NOMO-1 treated with DMSO at 0.1 percent for 48 hours (cell line): Measurements from ENCODE around the gene SHC1.

Experiments
- DNase-seq: peaks from one replicate; lab custom pipeline; 2025; ENCODE audit not compliant: unreplicated experiment; lab: John Stamatoyannopoulos, UW

The SHC1 gene

DNA sequence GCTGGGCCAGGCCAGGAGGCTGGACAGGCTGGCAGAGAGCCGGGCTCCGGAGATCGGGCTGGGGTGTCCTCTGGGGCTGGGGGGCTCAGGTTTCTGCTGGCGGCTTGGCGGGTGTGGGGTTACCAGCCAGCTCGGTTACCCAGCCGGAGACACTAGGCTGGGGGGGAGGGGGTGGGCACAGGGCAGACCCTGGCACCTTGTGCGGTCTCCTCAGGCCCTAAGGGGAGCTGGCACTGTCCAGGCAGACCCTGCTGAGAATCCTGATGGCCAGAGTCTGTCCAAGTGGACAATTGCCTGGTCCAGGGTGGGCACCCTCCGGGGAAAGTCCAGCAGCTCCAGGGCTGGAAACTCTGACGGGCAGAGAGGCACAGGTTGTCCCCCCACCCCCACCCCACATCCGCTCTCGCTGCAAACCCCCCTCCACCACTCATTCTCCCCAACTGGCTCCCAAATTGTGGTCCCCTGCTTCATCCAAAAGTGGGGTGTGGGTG is 38.7 kb upstream of the SHC1 start:
- DNase-seq = no peak

DNA sequence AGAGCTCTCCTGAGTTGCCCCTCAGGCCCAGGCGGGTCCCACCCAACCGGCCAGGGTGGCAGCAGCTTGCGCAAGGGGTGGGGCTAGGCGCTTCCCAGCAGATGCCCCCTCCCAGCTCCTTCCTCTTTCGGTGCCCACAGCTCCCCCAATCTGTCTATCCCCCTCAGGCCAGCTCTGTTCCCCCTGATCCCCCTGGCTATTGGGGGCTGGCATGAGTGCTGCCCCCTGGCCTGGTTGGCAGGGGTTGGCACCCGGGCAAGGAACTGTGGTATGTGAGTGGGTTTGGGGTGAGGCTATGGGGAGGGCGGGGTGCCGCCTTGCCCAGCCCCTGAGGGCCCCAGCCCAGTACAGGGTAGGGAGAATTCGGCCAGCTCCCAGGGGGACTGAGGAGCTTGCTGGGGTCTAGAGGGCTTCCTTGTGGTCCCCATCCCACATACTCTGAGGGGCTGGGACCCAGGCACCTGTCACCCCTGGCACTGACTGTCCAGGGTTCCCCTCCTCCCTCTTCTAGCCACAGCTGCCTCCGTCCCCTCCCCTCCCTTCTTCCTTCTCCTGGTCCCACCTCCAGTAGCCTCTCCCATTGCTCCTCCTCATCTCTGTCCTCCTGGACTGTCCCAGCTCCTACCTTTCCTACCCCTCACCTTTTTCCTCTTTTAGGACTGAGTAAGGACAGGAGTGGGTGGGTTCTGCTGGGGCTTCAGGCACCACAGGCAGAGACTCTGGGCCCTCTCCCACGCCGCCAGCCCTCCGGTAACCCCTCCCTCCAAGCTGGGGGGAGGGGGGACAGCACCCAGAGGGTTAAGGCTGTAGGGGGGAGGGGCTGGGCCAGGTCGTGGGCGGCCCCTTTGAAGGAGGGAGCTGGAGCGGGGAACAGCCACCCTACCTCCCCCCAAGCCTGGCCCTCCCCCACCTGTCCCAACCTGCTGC is 37.7 kb upstream of the SHC1 start:
- peak; percentile 53 for DNase-seq

DNA sequence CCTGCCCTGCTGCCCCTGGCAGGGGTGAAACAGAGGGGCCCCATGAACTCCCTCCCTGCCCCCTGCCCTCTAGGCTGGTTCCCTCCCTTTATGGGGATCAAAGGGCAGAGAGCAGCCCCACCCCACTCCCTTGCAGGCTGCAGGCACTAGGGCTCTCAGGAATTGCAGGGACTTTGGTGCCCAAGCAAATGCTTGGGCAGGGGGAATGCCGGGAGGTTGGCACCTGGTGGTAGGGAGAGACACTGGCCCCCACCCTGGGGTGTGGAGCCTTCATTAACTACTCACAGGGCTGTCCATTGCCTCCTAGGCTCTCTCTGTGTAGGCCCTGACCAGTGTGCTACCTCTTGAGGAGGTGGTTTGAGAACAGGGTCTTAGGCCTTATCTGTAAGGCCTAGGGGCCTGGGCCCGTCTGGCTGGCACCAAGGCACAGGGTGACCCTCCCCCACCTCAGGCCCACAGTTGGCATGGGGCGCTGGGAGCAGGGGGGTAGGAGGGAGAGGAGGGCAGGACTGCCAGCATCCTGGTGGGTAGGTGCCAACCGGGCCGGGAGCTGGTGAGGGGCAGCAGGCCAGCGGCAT is 36.8 kb upstream of the SHC1 start:
- no peak for DNase-seq

DNA sequence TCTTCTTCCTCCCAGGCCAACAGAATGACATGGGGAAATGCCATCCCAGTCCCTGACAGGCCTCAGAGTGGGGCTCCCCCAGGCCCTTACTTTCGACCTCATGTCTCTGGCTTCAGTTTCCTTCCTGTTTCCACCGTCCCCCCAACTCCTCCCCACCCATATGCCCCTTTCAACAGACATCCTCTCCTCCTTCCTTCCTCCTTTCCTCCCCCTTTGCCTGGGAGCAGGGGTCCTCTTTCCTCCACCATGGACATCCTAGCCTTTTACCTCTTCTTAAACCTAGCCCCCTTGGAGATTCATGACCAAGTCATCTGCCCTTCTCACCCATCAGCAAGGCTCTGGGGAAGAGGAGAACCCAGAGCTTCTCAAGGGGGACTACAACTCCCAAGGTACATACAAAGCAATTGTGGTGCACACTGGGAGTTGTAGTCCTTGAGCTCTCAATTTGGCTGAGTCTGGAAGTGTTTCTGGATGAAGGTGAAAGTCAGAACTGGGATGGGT is 36.1 kb upstream of the SHC1 start:
- peak; percentile 65 for DNase-seq

DNA sequence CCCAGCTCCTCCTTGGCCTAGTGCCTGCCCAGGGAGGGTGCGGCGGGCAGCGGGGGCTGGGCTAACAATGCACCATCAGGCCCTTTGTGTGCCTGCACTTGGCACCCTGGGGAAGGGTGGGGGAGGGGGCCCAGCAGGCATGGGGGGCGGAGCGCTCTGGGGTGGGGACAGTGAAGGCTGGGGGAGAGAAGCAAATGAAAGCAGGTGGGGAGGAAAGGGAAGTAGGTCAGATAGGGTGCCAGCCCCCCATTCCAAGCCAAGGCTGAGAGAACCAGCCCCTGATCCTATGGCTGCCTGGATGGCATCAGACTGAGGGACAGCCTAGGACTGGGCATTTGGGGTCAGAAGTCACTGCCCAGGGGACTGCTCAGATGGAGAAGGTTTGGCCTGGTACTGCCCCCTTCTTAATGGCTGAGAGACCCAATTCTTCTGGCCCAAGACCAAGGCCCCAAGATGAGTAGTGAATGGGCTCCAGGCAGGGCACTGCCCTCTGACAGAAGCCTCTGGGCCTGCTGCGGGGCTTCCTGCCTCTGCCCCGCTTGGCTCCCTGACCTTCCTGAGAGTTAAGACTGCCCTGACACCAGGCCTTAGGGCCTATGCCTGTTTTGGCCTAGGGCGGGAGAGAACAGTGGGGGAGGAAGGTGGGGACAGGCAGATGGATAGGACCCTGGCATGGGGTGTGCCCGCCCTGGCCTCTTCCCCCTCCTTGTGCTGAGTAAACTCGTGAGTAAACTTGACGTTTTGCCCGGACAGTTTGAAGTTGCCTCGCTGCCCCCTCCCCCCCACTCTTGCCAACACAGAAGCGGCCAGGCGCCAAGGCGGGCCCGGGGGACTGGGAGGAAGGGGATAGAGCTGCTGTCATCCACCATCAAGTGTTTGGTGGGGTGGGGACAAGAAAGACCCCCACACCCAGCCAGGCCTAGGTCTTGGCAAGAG is 34.8 kb upstream of the SHC1 start:
- no peak for DNase-seq

DNA sequence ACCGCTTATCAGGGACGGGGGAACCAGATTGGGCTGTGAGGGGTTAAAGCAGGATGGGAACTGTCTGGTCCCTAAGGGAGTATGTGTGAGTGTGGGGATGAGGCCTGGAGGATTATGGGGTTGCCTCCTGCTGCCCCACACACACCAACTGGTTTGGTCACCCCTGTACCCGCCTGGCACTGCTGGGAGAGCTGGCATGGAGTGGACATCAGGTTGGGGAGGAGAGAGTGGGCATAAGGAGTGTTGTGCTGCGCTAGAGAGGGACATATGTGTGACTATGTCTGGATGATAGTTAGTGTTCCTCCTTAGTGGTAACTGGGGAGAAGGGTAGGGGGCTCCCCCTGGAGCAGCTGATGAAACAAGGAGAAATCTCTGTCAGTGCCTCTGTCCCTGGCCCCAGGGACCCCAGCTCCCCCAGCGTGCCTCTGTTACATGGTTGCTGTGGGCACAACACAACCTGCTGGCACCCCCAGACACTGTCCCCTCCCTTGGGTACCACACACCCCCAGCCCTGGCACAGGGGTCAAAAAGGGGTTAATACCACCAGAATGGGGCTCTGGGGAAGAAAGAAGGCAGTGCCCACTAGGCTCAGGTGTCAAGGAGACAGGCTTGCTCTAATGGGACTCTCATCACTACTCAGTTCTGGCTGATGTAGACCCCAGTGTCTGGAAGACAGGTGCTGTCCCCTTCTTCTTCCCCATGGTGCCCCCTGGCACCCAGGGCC is 34.0 kb upstream of the SHC1 start:
- DNase-seq = no peak

DNA sequence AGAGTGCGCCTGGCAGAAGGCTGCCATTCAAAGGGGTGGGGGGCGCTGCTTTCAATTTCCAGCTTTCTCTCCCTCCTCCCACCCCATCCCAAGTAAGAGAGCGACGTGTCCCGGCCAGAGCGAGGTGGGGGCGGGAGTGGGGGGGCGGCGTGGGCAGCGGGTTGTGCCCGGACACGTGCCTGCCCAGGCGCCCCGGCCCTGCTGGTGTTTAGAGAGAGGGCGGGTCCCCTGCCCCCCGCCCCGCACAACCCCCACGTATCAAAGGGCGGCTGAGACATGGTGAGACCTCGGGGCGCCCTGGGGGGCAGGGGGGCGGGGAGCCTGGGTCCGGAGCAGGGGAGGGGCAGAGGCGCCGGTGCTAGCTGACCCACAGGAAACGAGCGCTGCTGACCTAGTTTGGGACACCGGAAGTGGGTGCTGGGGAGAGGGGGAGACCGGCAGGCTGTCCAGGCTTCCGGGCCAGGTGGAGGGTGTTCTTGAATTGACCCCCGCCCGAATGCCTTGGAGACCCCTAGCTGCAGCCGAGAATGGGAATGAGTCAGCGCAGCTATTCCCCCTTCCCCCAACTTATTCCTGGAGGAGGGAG is 33.3 kb upstream of the SHC1 start:
- DNase-seq = no peak

DNA sequence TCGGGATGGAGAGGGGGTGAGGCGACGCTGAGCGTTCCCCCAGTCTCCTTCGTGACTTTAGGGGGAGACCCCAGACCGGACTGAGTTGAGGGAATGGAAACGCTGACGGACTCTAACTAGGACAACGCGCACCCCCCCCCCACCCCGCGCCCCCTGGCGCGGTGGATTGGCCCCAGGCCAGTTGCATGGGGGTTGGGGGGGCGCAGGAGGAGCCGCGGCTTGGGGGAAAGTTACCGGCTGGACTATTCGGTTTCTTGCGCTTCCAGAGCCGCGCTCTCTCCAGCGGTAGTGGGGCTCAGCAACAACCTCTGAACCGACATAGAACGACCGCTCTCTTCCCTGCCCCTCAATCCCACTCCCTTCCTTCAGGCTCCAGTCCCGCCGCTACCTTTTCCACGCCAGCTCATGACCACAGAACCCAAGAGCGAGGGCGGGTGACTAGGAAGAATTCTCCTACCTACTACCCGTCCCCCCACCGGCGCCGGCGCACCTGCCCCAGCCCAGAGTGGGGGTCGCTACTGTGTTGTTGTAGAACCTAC is 32.7 kb upstream of the SHC1 start:
- DNase-seq = no peak

DNA sequence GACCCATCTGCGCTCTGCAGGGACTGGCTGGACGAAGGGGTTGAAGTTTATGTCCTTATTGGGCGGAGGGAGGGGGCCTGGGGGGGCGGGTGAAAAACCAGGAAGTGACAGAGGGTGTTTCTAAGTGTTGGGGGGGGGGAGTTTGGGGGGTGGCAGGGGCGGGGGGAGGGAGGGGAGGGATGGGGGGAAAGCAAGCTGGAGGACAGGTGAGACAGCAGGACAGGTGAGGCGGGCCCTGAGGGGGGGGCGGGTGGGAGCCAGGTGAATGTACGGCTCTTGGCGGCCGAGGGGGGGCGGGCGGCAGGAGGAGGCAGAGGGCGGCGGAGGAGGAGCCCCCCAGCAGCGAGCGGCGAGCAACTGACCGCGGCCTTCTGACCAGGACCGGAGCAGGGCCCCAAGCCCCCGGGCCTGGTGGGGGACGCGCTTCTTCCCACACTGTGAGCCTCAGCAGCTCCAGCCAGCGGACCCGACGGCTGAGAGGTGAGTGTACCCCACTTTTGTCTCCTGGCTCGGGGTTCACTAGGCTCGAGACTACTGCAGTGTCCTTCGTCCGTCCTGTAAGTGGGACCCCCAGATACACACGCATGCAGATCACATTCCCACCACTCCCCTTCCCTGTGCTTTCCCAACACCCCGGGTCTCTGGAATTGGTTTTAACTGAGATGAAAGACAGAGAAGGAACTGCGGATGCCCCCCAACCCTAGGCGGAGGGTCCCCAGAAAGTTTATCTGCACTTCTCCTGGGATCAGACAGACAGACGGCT is 32.1 kb upstream of the SHC1 start, which contains the start of gene ZBTB7B:
Gene ZBTB7B, plus strand, starts transcription at position 339 of the 763 bp plus-strand sequence. CDS start 11,859 bp downstream, outside the sequence.
- peak; percentile 86 for DNase-seq

DNA sequence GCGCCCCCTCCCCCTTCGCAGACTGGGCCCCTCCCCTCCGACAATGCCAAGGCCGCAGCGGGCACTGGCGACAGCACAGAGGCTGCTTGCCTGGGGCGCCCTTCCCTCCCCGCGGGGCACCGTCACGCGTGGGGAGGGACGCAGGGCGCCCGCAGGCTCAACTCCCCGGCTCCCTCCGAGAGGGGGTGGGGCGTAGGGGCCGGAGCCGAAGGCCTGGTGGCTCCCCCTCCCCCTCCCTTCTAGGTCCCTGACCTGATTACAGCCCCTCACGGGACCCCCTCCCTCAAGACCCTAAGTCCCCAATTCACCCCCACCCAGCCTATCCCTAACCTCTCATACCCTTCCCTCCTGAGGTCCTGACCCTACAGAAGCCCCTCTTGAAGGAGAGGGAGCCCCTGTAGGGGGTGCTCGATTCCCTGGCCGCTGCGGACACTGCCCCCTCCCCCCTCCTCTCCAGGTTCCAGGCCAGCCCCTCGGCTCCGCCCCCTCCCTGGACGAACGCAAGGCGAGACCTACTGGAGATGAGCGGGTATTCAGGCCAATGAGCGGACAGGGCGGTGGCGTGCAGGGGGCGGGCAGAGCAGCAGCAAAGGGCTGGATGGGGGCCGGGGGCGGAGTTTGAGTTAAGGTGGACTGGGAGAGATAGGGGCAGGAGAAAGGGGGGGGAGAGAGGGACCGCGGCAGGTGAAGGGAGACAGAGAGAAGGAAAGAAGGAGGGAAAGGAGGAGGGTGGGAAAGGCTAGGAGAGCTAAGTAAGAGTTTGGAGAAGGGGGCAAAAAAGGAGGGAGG is 31.3 kb upstream of the SHC1 start:
- peak; percentile 99 for DNase-seq

DNA sequence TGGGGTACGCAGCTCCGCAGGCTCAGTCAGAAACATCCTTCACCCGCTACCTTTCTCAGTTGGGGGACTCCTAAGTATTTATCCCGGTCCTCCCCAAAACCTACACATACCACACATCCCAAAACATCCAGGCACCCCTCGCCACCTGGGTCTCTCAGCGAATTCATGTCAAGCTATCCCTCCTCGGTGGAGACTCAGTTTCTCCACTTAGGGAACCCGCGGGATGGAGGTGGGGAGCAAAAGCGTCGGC is 30.8 kb upstream of the SHC1 start:
- no peak for DNase-seq

DNA sequence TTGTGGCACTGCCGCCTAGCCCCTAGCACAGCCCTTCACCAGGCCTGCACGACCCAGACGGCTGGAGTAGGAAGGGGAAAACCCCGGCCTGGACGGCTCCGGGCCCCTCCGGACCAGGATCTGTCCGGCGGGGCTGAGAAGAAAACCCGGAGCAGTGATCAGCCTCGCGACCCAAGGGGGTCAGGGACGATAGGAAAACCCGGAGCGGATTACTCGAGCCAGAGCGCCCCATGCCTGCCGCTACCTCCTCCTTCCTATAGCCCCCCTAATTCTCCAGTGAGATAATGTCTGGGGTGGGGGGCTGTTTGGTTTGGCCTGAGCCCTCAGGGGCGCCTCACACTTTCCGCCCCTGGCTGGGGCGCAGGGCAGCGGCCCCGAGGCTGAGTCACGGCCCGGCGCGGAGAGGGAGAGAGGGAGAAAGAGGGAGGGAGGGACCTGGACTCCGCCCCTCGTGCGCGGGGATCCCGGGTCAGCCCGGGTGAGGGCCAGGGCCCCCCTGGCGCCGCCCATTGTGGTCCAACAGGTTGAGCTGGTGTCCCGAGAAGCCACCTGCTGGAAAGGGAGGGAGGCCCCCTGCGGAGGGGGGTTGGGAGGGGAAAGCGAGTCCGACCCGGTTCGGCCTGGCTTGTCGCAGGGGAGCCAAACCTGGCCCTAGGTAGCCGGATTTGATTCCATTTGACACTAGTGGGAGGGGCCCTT is 30.3 kb upstream of the SHC1 start:
- peak; percentile 87 for DNase-seq

DNA sequence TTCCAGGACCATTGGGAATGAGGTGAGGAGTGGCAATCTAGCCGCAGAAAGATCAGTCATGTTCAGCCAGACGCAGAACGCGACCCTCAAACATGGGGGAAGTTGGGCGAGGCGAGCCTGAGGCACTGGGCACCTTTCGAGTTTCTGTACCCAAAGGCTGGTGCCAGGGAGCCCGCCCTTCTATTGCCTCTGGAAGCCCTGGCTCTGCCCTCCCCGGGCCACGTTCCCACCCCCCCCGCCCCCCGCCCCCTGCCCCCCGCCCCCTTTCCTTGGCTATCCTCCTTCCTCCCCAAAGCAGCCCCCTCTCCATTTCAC is 29.8 kb upstream of the SHC1 start:
- no peak for DNase-seq

DNA sequence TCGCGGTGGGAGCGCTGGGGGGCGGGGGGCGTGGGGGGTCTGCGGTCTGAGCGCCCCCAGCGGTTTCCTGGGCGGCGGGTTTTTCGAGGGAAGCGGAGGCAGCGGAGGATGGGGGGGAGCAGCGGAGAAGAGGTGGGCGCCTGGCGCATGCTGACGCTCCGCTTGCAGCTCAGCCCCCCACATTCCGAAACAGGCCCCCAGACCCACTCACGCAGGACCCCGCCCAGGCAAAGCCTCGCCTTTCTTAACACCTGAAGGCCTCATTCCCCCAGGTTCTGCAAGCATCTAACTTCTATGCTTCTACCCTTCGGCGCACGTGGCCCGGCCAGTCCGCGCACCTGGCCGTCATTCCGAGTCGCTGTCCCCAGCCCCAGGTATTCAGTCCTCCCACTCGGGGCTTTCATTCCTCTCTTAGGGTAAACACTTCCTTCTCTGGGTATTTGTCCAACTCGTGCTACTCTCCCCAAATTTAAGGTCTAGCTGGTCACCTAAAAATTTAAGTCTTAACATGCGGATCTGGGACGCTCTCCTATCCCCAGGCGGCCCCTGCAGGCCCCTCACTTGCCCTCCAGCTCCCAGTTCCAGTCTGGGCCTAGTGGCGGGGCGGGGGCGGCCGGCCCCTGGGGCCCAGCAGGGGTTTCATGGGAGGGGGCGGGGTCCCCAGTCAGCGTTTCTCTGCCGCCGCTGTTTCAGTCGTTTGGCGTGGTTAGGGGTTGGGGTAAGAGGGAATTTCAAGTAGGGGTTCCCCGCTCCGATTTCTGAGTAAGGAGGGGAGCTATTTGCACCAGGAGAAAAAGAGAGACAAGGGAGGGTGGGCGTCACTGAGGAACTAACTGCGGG is 29.2 kb upstream of the SHC1 start:
- DNase-seq = peak; percentile 26

DNA sequence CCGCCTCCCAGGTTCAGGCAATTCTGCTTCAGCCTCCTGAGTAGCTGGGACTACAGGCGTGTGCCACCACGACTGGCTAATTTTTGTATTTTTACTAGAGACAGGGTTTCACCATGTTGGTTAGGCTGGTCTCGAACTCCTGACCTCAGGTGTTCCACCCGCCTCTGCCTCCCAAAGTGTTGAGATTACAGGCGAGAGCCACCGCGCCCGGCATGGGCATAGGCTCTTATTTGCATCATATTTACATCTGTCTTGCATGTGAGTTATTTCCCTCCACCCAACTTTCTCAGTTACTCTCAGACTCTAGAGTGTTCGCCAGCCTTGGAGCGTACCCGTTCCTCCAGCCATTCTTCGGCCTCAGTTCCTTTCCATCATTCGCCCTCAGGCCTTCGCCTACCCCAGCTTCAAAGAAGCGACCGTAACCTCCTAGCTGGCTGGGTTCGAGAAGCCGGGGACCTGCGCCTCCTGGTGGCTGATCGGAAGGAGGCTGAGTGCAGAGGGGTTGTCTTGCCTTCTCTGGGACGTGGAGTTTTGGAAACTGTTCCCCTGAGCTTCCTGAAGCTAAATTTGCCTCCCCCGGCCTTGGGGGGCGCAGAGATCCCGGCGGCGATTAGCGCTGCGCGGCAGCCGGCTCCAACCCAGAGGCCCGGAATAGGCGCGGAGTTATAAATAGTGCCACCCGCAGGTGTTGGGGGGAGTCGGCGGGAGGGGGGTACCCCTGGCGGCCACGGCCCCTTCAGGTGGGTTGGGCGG is 28.4 kb upstream of the SHC1 start:
- peak; percentile 71 for DNase-seq

DNA sequence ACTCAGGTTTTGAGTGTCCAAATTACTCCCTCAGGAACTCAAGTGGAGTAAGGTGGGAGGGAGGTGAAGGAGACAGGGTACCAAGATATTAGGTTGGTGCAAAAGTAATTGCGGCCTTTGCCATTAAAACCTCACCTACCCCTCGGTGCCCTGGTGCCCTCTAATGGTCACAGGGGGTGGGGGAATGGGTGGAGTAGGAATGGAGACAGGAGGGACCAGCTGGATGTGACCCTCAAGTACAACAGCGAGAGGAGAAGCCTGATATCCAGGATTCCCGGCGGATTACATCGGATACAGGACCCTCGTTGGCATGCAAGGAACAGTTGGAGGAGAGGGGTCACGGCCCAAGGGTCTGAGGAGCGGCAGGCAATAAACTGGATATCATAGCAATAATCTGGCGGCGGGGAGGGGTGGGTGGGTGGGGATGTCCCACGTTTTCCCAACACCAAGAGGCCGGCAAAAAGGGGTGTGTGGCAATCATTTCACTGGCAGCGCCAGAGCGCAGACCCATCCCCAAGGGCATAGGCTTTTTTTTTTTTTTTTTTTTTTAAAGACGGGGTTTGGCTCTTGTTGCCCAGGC is 27.7 kb upstream of the SHC1 start:
- DNase-seq = no peak
